DND-41 (cell line): ENCODE measurements around the gene CEP104.

Experiments used
- ATAC-seq: fragments of 200-7000 bp; cut with Tn5 transposase; 3 replicates; pipeline ENCODE4 v1.9.1; 2021; ENCODE audit warnings: low read depth; ENCODE audit not compliant: insufficient read depth
- DNase-seq: peaks from one replicate; pipeline ENCODE4 v3.0.0-alpha.2; 2020
- H2AFZ ChIP-seq: 2 replicates; pipeline ENCODE4 v1.6.0; 2012; ENCODE audit warnings: low read depth, low read length
- H3K27ac ChIP-seq: 2 replicates; pipeline ENCODE4 v1.5.1; 2012; ENCODE audit warnings: low read length, inconsistent platforms
- H3K27me3 ChIP-seq: fragments of 200-600 bp; sonication (generic); 2 replicates; pipeline ENCODE4 v1.6.0; 2012; ENCODE audit warnings: low read length, mild to moderate bottlenecking, inconsistent platforms; ENCODE audit not compliant: insufficient read depth, poor library complexity
- H3K36me3 ChIP-seq: 2 replicates; pipeline ENCODE4 v1.5.1; 2012; ENCODE audit warnings: low read length, inconsistent platforms; ENCODE audit not compliant: insufficient read depth
- H3K4me1 ChIP-seq: 2 replicates; pipeline ENCODE4 v1.5.1; 2012; ENCODE audit warnings: mild to moderate bottlenecking, low read length; ENCODE audit not compliant: insufficient read depth
- H3K4me2 ChIP-seq: 2 replicates; pipeline ENCODE4 v1.6.0; 2012; ENCODE audit warnings: mild to moderate bottlenecking, moderate library complexity, low read length, inconsistent platforms; ENCODE audit not compliant: insufficient read depth
- H3K4me3 ChIP-seq, 2 experiments: fragments of 200-600 bp in 1 of 2; shearing (Covaris generic) in 1 of 2; 2 replicates each; pipeline ENCODE4 v1.5.1; 2012 to 2016; ENCODE audit warnings: inconsistent platforms in 2 of 2, low read length in 2 of 2, mild to moderate bottlenecking in 2 of 2, low read depth in 1 of 2, moderate library complexity in 1 of 2
- H3K79me2 ChIP-seq: 2 replicates; pipeline ENCODE4 v1.6.0; 2012; ENCODE audit warnings: low read length, inconsistent platforms; ENCODE audit not compliant: insufficient read depth
- H3K9ac ChIP-seq: 2 replicates; pipeline ENCODE4 v1.6.0; 2012; ENCODE audit warnings: low read depth, mild to moderate bottlenecking, inconsistent platforms, low read length, moderate library complexity
- H3K9me3 ChIP-seq: 2 replicates; pipeline ENCODE4 v1.5.1; 2012; ENCODE audit warnings: low read length, moderate library complexity, mild to moderate bottlenecking, inconsistent platforms; ENCODE audit not compliant: insufficient read depth, severe bottlenecking
- H4K20me1 ChIP-seq: 2 replicates; pipeline ENCODE4 v1.6.0; 2012; ENCODE audit warnings: low read length; ENCODE audit not compliant: insufficient read depth
- CTCF ChIP-seq: IDR thresholded peaks from 2 replicates; pipeline ENCODE4 v1.5.1; 2012; ENCODE audit warnings: borderline replicate concordance, low read length, moderate library complexity, mild to moderate bottlenecking; ENCODE audit not compliant: poor library complexity, severe bottlenecking; ENCODE audit errors: extremely low read depth
- EZH2 ChIP-seq: IDR thresholded peaks from 3 replicates; pipeline ENCODE4 v1.6.1; 2012; ENCODE audit warnings: borderline replicate concordance, low read depth, mild to moderate bottlenecking, moderate library complexity, low read length, inconsistent platforms; ENCODE audit not compliant: severe bottlenecking

CEP104 gene

GRCh38 chr1:3841491-3841890 is 15.5 kb downstream of the CEP104 start:
- Histone ChIP-seq H4K20me1 (no peaks in the 10 kb centered on the region), H3K9me3 (no peaks in the 10 kb centered on the region), H3K9ac (no peak overlapping the region), H3K4me3 (no peak overlapping the region), H3K27me3 (no peaks in the 10 kb centered on the region), H3K79me2 (no peaks in the 10 kb centered on the region), H3K27ac (no peak overlapping the region), H3K4me2 (no peak overlapping the region), H3K4me1 (no peaks in the 10 kb centered on the region), H3K36me3 (peaks cover 61% of the 10 kb centered on the region), H2AFZ (no peak overlapping the region)
- no peak for DNase-seq
- TF ChIP-seq EZH2, result no peak
- TF ChIP-seq CTCF, result no peak
- ATAC-seq, result no peak

- Histone ChIP-seq H3K4me2 (no peak overlapping the region), H2AFZ (no peak overlapping the region), H3K36me3 (peaks cover 66% of the 10 kb centered on the region), H3K79me2 (no peaks in the 10 kb centered on the region), H3K4me1 (no peaks in the 10 kb centered on the region), H3K4me3 (no peak overlapping the region), H3K9ac (no peak overlapping the region), H3K27me3 (no peaks in the 10 kb centered on the region), H4K20me1 (no peaks in the 10 kb centered on the region), H3K9me3 (no peaks in the 10 kb centered on the region), H3K27ac (no peak overlapping the region)
- DNase-seq, result no peak
- ATAC-seq, result no peak
- TF ChIP-seq CTCF, result no peak
These were observed 18.2 kb downstream of the CEP104 start for GRCh38 chr1:3838788-3839187.

GRCh38 chr1:3837685-3838084 is 19.3 kb downstream of the CEP104 start:
- H3K9me3 ChIP-seq, result no peaks in the 10 kb centered on the region
- TF ChIP-seq CTCF (no peak), EZH2 (no peak)

GRCh38 chr1:3837200-3837599 is 19.8 kb downstream of the CEP104 start:
- Histone ChIP-seq H4K20me1 (no peaks in the 10 kb centered on the region), H2AFZ (no peak overlapping the region), H3K36me3 (peaks cover 70% of the 10 kb centered on the region), H3K9ac (no peak overlapping the region), H3K79me2 (no peaks in the 10 kb centered on the region), H3K4me2 (no peak overlapping the region), H3K27ac (no peak overlapping the region), H3K9me3 (no peaks in the 10 kb centered on the region), H3K4me1 (no peaks in the 10 kb centered on the region), H3K27me3 (no peaks in the 10 kb centered on the region), H3K4me3 (no peak overlapping the region)
- no peak for ATAC-seq
- DNase-seq, result no peak
- TF ChIP-seq EZH2, result no peak
- TF ChIP-seq CTCF, result no peak

More at GRCh38 chr1:3837685-3838084, 19.3 kb downstream of the CEP104 start:
- no peak for ATAC-seq
- Histone ChIP-seq H3K4me3 (no peak overlapping the region), H3K4me2 (no peak overlapping the region), H3K4me1 (no peaks in the 10 kb centered on the region), H2AFZ (no peak overlapping the region), H3K79me2 (no peaks in the 10 kb centered on the region), H3K9ac (no peak overlapping the region), H3K27me3 (no peaks in the 10 kb centered on the region), H4K20me1 (no peaks in the 10 kb centered on the region), H3K36me3 (peaks cover 68% of the 10 kb centered on the region), H3K27ac (no peak overlapping the region)
- DNase-seq, result no peak
